Vagina (tissue), 2 donors: ENCODE data around the gene DMD.

Source experiments
- POLR2A ChIP-seq, 2 donors: fragments of 450-650 bp; IDR thresholded peaks; one replicate each; pipeline ENCODE4 v1.6.1; 2017; ENCODE audit warnings: antibody characterized with exemption in 2 of 2, mild to moderate bottlenecking in 2 of 2, moderate library complexity in 2 of 2
- TF ChIP-seq, protein P1 (sequence below), 3 experiments: fragments of 450-650 bp in 2 of 3; fragments of 200-600 bp in 1 of 3; sonication (generic) in 1 of 3; IDR thresholded peaks; one replicate each; pipeline ENCODE4 v1.5.1; 2017 to 2019; ENCODE audit warnings: antibody characterized with exemption in 3 of 3, mild to moderate bottlenecking in 2 of 3, moderate library complexity in 2 of 3

DNA sequence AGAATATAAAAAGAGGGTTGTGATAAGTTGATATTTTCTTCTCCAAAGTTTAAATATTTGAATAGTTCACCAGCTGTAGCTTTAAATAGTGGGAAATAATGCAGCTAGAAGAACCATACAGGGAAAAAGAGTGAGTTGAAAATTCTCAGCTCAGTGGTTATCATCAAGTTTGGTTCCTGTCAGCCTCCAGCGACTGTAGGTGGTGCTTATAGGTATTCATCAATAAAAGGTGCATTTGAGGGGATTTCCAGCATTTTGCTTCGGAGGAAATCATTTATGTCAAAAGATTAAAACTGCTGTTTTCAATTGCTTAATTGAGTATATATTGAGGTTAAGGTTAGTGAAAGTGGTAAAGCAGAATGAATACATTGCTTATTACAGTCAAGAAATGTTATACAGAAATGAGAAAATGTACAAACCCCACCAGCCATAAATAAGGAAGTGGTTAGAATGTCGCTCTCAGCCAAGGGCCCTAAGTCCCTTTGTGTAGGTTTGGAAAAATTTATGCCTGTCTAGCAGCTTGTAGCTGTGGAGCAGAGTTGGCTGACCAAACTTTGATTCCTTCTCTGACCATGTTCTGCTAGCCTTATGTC is 1606.6 kb downstream of the DMD start:
- TF ChIP-seq, protein P1, sequence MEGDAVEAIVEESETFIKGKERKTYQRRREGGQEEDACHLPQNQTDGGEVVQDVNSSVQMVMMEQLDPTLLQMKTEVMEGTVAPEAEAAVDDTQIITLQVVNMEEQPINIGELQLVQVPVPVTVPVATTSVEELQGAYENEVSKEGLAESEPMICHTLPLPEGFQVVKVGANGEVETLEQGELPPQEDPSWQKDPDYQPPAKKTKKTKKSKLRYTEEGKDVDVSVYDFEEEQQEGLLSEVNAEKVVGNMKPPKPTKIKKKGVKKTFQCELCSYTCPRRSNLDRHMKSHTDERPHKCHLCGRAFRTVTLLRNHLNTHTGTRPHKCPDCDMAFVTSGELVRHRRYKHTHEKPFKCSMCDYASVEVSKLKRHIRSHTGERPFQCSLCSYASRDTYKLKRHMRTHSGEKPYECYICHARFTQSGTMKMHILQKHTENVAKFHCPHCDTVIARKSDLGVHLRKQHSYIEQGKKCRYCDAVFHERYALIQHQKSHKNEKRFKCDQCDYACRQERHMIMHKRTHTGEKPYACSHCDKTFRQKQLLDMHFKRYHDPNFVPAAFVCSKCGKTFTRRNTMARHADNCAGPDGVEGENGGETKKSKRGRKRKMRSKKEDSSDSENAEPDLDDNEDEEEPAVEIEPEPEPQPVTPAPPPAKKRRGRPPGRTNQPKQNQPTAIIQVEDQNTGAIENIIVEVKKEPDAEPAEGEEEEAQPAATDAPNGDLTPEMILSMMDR (IDR thresholded peaks at IDR 0.05): no peak
- no peak for TF ChIP-seq POLR2A (IDR thresholded peaks at IDR 0.05)
